ENCODE results near the gene TRMT1L. TPM values are rescaled to one million over a fixed set of nuclear protein-coding genes. Genes with fewer than 3 reads are reported as not detected.

Gene TRMT1L
- total and polyA plus RNA-seq, 7 donors = 5.4 to 18.6 (median 9.5) TPM

DNA sequence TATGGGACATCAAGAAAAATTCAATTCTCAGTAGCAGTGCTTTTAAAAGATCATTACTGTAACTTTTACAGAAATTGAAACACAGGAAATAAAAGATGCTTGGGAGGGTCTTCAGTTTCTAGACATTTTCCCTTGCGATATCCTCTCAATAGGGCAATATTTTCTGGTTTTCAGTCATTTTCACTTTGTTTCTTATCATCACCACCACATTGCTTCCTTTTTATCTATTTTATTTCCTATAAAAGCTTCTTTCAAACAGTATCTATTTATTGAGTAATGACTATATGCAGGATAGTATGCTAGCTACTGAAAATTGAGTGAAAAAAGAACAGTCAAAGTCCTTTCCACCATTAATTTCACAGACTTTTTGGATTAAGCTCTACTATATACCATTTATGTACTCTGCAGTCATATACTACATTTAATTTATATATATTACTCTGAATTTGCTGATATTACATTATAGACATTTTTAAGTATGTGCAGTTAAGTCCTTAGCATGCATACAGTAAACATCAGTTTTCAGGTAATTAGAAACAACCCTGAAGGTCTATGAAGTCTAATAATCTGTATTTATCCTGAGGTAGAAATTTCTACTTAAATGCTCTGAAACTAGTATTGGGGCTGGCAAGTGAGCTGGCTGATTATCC lies 18.7 kb downstream of the TRMT1L start:
- Histone ChIP-seq H3K36me3 (peaks cover 4 to 90% (median 25%) of the 10 kb centered on the region in 4 donors), H3K27me3 (no peaks in the 10 kb centered on the region), H3K4me3 (no peak overlapping the region), H3K27ac (no peak overlapping the region), H3K9me3 (no peaks in the 10 kb centered on the region), H3K4me1 (no peaks in the 10 kb centered on the region)
- DNase-seq = no peak
- intact Hi-C loops (cut with DNase I) = no loop called here
- TF ChIP-seq POLR2A (IDR thresholded peaks at IDR 0.05) (no peak), EP300 (IDR thresholded peaks at IDR 0.05) (no peak), POLR2AphosphoS5 (IDR thresholded peaks at IDR 0.05) (no peak)
- TF ChIP-seq, protein P1, sequence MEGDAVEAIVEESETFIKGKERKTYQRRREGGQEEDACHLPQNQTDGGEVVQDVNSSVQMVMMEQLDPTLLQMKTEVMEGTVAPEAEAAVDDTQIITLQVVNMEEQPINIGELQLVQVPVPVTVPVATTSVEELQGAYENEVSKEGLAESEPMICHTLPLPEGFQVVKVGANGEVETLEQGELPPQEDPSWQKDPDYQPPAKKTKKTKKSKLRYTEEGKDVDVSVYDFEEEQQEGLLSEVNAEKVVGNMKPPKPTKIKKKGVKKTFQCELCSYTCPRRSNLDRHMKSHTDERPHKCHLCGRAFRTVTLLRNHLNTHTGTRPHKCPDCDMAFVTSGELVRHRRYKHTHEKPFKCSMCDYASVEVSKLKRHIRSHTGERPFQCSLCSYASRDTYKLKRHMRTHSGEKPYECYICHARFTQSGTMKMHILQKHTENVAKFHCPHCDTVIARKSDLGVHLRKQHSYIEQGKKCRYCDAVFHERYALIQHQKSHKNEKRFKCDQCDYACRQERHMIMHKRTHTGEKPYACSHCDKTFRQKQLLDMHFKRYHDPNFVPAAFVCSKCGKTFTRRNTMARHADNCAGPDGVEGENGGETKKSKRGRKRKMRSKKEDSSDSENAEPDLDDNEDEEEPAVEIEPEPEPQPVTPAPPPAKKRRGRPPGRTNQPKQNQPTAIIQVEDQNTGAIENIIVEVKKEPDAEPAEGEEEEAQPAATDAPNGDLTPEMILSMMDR (IDR thresholded peaks at IDR 0.05) = no peak
- WGBS, 2 donors = 94 to 95% methylated on average over 1 of the region's 1 CpG

DNA sequence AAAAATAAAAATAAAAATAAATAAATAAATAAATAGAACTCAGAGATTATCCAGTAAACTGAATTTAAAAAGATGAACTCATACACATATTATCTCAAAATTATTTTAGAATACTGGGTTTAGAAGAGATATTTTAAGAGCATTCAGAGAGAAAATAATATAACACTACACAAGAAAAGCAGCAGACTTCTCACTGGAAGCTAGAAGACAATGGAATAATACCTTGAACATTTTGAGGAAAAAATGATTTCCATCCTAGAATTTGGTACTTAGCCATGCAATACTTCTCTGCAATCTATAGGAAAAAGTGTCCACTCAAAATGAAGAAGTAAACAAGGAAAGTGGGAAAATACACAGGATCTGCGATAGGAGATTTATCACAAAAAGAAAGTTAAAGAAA lies 24.2 kb downstream of the TRMT1L start:
- no peaks in the 10 kb centered on the region for H3K9me3 ChIP-seq
- no peak for DNase-seq
- no peak overlapping the region for H3K27ac ChIP-seq
- peaks cover 9 to 99% (median 23%) of the 10 kb centered on the region in 4 donors for H3K36me3 ChIP-seq
- H3K4me3 ChIP-seq = no peak overlapping the region
- intact Hi-C loops (cut with DNase I) = no loop called here
- H3K27me3 ChIP-seq = no peaks in the 10 kb centered on the region
- 97 to 100% methylated on average over 1 of the region's 1 CpG for WGBS, 2 donors
- TF ChIP-seq EP300 (IDR thresholded peaks at IDR 0.05) (no peak), POLR2AphosphoS5 (IDR thresholded peaks at IDR 0.05) (no peak), POLR2A (IDR thresholded peaks at IDR 0.05) (no peak)
- TF ChIP-seq, protein P1 (IDR thresholded peaks at IDR 0.05) = no peak
- H3K4me1 ChIP-seq = no peaks in the 10 kb centered on the region

DNA sequence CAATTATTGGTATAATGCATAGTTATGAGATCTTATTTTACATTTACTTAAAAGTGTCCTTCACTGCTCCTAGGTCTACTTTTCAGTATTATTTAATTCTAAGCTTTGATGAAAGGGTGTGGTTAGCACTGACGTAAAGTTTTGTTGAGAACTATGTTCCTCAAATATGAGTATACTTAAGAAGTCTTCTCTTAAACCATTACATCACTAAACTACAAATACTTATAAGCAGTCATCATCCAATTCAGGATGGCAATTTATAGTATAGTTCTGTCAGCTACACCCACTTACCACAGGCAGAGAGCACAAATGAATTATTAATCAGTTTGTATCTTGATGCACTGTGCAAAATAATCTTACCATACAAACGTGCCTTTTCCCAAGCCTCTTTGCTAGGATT lies 27.0 kb downstream of the TRMT1L start:
- no peak overlapping the region for H3K27ac ChIP-seq

GRCh38 chr1:185112356-185112755 lies 44.4 kb downstream of the TRMT1L start:
- DNase-seq = no peak
- intact Hi-C loops (cut with DNase I) = no loop called here
- H3K4me3 ChIP-seq = no peak overlapping the region
- no peaks in the 10 kb centered on the region for H3K4me1 ChIP-seq
- TF ChIP-seq, protein P1 (IDR thresholded peaks at IDR 0.05) = no peak
- TF ChIP-seq EP300 (IDR thresholded peaks at IDR 0.05) (no peak), POLR2AphosphoS5 (IDR thresholded peaks at IDR 0.05) (no peak), POLR2A (IDR thresholded peaks at IDR 0.05) (no peak)
- H3K27ac ChIP-seq = no peak overlapping the region
- 17 to 73% methylated on average over 2 of the region's 2 CpGs for WGBS, 2 donors
- H3K36me3 ChIP-seq = peaks cover 0 to 3% (median 0%) of the 10 kb centered on the region in 4 donors
- H3K9me3 ChIP-seq = peaks cover 0 to 4% (median 1%) of the 10 kb centered on the region in 4 donors
- no peaks in the 10 kb centered on the region for H3K27me3 ChIP-seq

More for the DNA sequence above, 27.0 kb downstream of the TRMT1L start:
- WGBS, 2 donors = 83 to 91% methylated on average over 2 of the region's 2 CpGs
- Histone ChIP-seq H3K9me3 (no peaks in the 10 kb centered on the region), H3K27me3 (no peaks in the 10 kb centered on the region), H3K4me1 (no peaks in the 10 kb centered on the region), H3K4me3 (no peak overlapping the region), H3K36me3 (peaks cover 5 to 99% (median 25%) of the 10 kb centered on the region in 4 donors)
- intact Hi-C loops (cut with DNase I) = no loop called here
- TF ChIP-seq EP300 (IDR thresholded peaks at IDR 0.05) = no peak
- TF ChIP-seq POLR2AphosphoS5 (IDR thresholded peaks at IDR 0.05) = no peak
- TF ChIP-seq, protein P1 (IDR thresholded peaks at IDR 0.05) = no peak
- no peak for TF ChIP-seq POLR2A (IDR thresholded peaks at IDR 0.05)
- DNase-seq = no peak

GRCh38 chr1:185111873-185112272 lies 44.9 kb downstream of the TRMT1L start:
- peaks cover 0 to 4% (median 1%) of the 10 kb centered on the region in 4 donors for H3K9me3 ChIP-seq
- intact Hi-C loops (cut with DNase I) = no loop called here
- DNase-seq = no peak
- no peaks in the 10 kb centered on the region for H3K4me1 ChIP-seq
- H3K27me3 ChIP-seq = no peaks in the 10 kb centered on the region
- H3K27ac ChIP-seq = no peak overlapping the region
- H3K4me3 ChIP-seq = no peak overlapping the region
- H3K36me3 ChIP-seq = peaks cover 0 to 2% (median 0%) of the 10 kb centered on the region in 4 donors
- TF ChIP-seq POLR2A (IDR thresholded peaks at IDR 0.05) (no peak), EP300 (IDR thresholded peaks at IDR 0.05) (no peak), POLR2AphosphoS5 (IDR thresholded peaks at IDR 0.05) (no peak)
- TF ChIP-seq, protein P1 (IDR thresholded peaks at IDR 0.05) = no peak

Measured in sigmoid colon (tissue), 7 donors.